ENCODE measurements around the gene NAB1. TPM values are rescaled to one million over a fixed set of nuclear protein-coding genes. Genes with fewer than 3 reads are reported as not detected.

NAB1 gene
- total and polyA plus RNA-seq, 2 donors (not counting 3 experiments of a cell fraction or from before 2014, with no cell fraction given): 7.5 to 36.1 TPM

DNA sequence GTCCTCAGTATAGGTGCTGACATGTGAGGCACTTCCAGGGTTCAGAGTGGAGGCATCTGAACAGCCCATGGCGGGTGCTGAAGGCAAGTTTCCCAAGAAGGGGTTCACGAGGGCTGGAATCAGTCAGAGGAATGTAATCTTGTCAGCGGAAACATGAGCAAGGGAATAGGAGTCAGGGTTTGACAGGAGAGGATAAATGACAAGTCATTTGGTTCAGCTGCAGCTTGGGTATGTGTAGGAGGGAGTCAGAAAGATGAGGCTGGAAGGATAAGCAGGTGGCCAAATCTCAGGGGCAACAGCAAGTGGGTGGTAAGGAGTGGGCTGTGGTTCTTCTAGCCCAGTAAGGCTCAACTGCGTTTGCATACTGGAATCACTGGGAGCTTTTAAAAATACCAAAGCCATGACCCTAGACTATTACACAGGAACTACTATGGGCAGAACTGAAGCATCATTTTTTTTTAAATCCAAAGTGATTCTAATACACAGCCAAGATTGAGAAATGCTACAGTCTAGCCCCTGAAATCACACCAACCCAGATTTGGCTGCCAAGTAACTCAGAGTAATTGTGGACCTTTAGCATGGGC lies 41.8 kb upstream of the NAB1 start:
- intact Hi-C loops (cut with micrococcal nuclease): no loop called here

More for the DNA sequence above, 41.8 kb upstream of the NAB1 start:
- no peak for DNase-seq (ENCODE audit: low read depth, low spot score)
- Histone ChIP-seq H3K4me1 (ENCODE audit: control insufficient read depth, extremely low read depth, insufficient read depth, low read length) (no peaks in the 10 kb centered on the region), H3K9ac (replicated peaks; ENCODE audit: extremely low read depth, insufficient read depth, low read length) (no peak overlapping the region), H4K20me1 (replicated peaks; ENCODE audit: control insufficient read depth, extremely low read depth, insufficient read depth, low read length) (no peaks in the 10 kb centered on the region), H3K79me2 (ENCODE audit: control insufficient read depth, insufficient read depth, low read length) (no peaks in the 10 kb centered on the region), H3K27ac (ENCODE audit: insufficient read depth, low read depth, low read length) (no peak overlapping the region), H2AFZ (ENCODE audit: low read depth, low read length) (no peak overlapping the region), H3K27me3 (ENCODE audit: control insufficient read depth in 2 of 2, insufficient read depth in 2 of 2, low read length in 2 of 2) (no peaks in the 10 kb centered on the region), H3K9me1 (replicated peaks; ENCODE audit: control insufficient read depth, extremely low read depth, insufficient read depth, low read length) (no peaks in the 10 kb centered on the region), H3K4me3 (replicated peaks in 1 of 3; ENCODE audit: insufficient read depth in 1 of 3, low read depth in 1 of 3, low read length in 3 of 3) (no peak overlapping the region), H3K9me3 (replicated peaks; ENCODE audit: control insufficient read depth, insufficient read depth, low read length) (no peaks in the 10 kb centered on the region), H3K36me3 (ENCODE audit: control insufficient read depth in 2 of 2, extremely low read depth in 1 of 2, insufficient read depth in 2 of 2, low read length in 2 of 2) (no peaks in the 10 kb centered on the region), H3K4me2 (ENCODE audit: insufficient read depth, low read length) (no peak overlapping the region)
- ChIA-PET CTCF (no interaction called here), POLR2A (no interaction called here)
- dilution Hi-C loops (cut with MboI; ENCODE audit: extremely low pct_ligation_motif_present, low sequenced_read_pairs): no loop called here
- TF ChIP-seq POLR2A (IDR thresholded peaks at IDR 0.05; ENCODE audit: low read depth, low read length) (no peak), EZH2 (IDR thresholded peaks at IDR 0.05; ENCODE audit: borderline replicate concordance, low read depth, low read length, severe bottlenecking) (no peak), GATA2 (IDR thresholded peaks at IDR 0.05; ENCODE audit: insufficient read depth, insufficient read length, low read depth, low read length) (no peak)
- TF ChIP-seq, protein P1, sequence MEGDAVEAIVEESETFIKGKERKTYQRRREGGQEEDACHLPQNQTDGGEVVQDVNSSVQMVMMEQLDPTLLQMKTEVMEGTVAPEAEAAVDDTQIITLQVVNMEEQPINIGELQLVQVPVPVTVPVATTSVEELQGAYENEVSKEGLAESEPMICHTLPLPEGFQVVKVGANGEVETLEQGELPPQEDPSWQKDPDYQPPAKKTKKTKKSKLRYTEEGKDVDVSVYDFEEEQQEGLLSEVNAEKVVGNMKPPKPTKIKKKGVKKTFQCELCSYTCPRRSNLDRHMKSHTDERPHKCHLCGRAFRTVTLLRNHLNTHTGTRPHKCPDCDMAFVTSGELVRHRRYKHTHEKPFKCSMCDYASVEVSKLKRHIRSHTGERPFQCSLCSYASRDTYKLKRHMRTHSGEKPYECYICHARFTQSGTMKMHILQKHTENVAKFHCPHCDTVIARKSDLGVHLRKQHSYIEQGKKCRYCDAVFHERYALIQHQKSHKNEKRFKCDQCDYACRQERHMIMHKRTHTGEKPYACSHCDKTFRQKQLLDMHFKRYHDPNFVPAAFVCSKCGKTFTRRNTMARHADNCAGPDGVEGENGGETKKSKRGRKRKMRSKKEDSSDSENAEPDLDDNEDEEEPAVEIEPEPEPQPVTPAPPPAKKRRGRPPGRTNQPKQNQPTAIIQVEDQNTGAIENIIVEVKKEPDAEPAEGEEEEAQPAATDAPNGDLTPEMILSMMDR (IDR thresholded peaks at IDR 0.05; ENCODE audit: extremely low read depth in 1 of 2, insufficient read depth in 1 of 2, low read depth in 1 of 2, low read length in 2 of 2): no peak
- no TSS peak for BruUV-seq (replicated peaks)
- no peak for FAIRE-seq

Measured in endothelial cell of umbilical vein (primary cell).